Activated naive CD8-positive, alpha-beta T cell treated with anti-CD3 and anti-CD28 coated beads for 36 hours (primary cell): ENCODE results near the gene SORL1-AS1.
A peak's percentile ranks its signal among the peaks of the same experiment; 100 is the strongest.

Experiments
- DNase-seq: peaks from one replicate; pipeline ENCODE4 v3.0.0; 2021
- H3K27ac Mint-ChIP-seq: one replicate; pipeline ENCODE4 v1.8.0; 2022; ENCODE audit warnings: mild to moderate bottlenecking, moderate library complexity, mixed read lengths
- H3K27me3 Mint-ChIP-seq: one replicate; pipeline ENCODE4 v1.8.0; 2022; ENCODE audit warnings: mild to moderate bottlenecking, mixed read lengths
- H3K36me3 Mint-ChIP-seq: one replicate; pipeline ENCODE4 v1.8.0; 2021; ENCODE audit warnings: mild to moderate bottlenecking, mixed read lengths
- H3K4me1 Mint-ChIP-seq: one replicate; pipeline ENCODE4 v1.8.0; 2021; ENCODE audit warnings: mixed read lengths
- H3K4me3 Mint-ChIP-seq: one replicate; pipeline ENCODE4 v1.8.0; 2022; ENCODE audit warnings: mild to moderate bottlenecking, moderate library complexity, mixed read lengths
- H3K9me3 Mint-ChIP-seq: one replicate; pipeline ENCODE4 v1.8.0; 2022; ENCODE audit warnings: mixed read lengths

The SORL1-AS1 gene

DNA sequence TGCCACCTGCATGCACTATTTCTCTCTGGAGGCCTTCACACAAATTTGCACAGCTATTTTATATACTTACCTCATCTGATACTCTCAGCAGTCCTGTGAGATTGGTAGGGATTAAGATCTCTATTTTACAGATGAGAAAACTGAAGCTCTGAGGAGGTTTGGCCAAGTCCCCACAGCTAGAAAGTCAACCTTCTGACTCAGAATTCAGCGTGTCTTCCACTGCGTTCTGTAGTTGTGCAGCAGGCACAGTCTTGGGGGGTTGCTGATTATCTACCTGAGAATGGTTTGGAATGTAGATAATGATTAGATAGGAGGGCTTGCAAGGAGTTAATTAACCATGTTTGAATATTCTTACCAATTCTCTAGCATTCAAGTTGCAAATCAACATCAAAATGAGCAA, 3.1 kb downstream of the SORL1-AS1 start:
- no peaks in the 10 kb centered on the region for H3K27me3 Mint-ChIP-seq

DNA sequence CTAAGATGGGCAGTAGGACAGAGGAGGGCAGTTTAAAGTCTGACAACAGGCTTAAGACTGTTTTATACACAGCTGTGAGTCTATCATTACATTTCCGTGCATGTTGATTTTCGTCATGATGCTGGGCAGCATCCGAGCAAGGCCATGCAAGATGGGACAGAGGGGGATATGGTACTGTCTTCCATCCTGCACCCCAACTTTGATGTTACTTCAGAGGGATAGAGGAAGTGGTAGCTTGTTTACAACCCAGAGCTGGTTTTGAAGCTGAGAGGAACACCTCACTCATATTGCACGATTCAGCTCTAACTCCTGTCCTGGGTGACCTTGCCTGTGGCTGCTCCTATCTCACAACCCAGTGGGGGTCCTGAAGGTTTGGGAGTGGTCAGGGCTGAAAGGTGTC, 3.6 kb downstream of the SORL1-AS1 start:
- Mint-ChIP-seq H3K27ac (peak overlapping the region; percentile 91), H3K36me3 (peaks cover 38% of the 10 kb centered on the region), H3K4me1 (peaks cover 81% of the 10 kb centered on the region), H3K9me3 (no peaks in the 10 kb centered on the region), H3K27me3 (no peaks in the 10 kb centered on the region), H3K4me3 (peak overlapping the region; percentile 60)
- no peak for DNase-seq

More for the DNA sequence above, 3.1 kb downstream of the SORL1-AS1 start:
- H3K9me3 Mint-ChIP-seq: no peaks in the 10 kb centered on the region
- H3K4me3 Mint-ChIP-seq: peak overlapping the region; percentile 49
- peaks cover 82% of the 10 kb centered on the region for H3K4me1 Mint-ChIP-seq
- DNase-seq: no peak
- H3K36me3 Mint-ChIP-seq: peaks cover 43% of the 10 kb centered on the region
- peak overlapping the region; percentile 91 for H3K27ac Mint-ChIP-seq

DNA sequence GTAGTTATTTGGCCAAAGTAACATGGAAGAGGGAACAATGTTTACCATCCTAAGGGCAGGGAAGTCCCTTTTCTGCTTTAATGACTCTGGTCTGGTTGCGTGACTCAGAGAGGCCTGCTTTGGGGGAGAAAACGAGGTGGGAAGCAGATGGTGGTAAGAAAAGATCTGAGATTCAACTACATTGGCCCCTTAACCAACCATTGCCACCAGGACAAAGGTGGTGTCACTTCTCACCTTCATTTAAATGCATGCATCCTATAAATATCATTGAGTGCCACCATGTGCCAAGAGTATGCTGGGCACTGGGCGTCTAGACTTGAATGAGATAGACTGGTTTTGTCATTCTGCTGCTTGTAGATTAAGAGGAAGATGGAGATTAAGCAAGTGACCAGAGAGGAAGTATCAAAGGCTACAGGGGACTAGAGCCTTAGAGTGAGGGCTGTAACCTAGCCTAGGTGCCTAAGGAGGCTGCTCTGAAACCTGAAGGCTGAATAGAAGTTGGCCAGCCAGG, 4.3 kb downstream of the SORL1-AS1 start:
- Mint-ChIP-seq H3K27me3 (no peaks in the 10 kb centered on the region), H3K36me3 (peaks cover 39% of the 10 kb centered on the region), H3K27ac (peak overlapping the region; percentile 91), H3K4me1 (peaks cover 81% of the 10 kb centered on the region), H3K4me3 (peak overlapping the region; percentile 60), H3K9me3 (no peaks in the 10 kb centered on the region)
- peak; percentile 28 for DNase-seq

DNA sequence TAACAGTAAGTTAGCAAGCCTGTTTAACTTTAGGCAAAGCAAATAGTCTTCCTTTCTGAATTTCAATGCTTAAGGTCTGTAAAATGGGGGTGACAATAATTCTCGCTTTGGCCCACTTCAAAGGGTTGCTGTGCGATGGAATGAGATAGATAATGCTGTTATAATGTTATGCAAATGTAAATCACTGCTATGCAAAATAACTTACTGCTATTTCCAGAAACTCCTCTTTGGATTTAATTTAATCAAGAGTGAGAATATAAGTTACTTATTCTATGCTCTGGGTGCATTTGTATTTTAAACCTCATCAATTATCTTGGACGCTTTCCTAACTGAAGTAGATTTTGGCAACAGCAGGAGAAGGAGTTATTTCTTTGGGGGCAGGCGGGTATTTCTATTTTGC, 4.8 kb downstream of the SORL1-AS1 start:
- no peaks in the 10 kb centered on the region for H3K27me3 Mint-ChIP-seq
- peaks cover 77% of the 10 kb centered on the region for H3K4me1 Mint-ChIP-seq
- peaks cover 36% of the 10 kb centered on the region for H3K36me3 Mint-ChIP-seq
- H3K27ac Mint-ChIP-seq: peak overlapping the region; percentile 91
- no peaks in the 10 kb centered on the region for H3K9me3 Mint-ChIP-seq
- no peak for DNase-seq
- no peak overlapping the region for H3K4me3 Mint-ChIP-seq

DNA sequence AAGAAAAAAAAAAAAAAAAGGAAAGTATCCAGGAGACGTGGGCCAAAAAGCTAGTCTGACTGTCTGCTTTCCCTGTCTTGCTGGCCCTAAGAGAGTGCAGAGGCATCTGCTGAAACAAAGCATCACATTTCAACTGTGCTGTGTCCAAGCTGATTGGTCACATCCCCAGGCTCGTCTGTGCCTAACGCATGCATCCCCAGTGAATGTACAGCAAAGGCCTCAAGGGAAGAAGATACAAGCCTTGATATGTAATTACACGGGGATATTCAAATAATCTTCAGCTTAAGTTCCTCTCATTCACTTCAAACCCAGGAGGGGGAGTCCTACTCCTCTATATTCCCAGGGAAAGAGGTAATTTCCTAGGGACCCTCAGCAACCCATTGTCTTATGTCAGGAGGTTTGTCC, 6.0 kb downstream of the SORL1-AS1 start:
- no peak for DNase-seq
- Mint-ChIP-seq H3K36me3 (peaks cover 38% of the 10 kb centered on the region), H3K27me3 (no peaks in the 10 kb centered on the region), H3K9me3 (no peaks in the 10 kb centered on the region), H3K4me3 (no peak overlapping the region), H3K27ac (peak overlapping the region; percentile 72), H3K4me1 (peaks cover 76% of the 10 kb centered on the region)

DNA sequence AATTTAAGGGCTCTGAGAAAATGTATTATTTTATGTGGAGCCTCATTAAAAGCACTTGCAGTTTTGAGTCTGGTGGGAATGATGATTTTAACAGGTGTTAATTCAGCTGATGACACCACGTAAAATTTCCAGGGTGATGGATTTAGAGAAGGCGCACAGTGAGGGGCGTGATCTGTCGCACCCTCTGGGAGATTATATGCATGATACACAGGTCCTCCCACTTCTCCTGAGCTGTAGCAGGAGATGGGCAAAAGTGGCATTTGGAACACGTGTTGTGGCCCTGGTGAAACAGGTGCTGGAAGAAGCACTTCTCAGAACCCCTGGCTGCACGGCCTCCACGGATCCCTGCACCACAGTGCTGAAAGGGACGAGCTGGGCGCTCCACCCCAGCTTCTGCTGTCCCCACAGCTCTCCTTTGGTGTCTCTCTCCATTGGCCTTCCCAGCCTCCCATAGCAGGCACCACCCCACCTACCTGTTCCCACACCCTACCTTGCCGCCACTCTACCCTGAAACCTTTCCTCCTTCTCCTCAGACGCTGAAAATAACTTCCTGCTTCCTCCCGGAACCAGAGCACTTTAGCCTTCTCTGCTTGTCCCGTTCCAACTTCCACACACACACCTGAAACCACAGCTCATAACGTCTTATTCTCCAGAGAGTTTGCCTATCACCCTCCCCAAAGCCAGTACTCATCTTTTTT, 7.5 kb downstream of the SORL1-AS1 start:
- Mint-ChIP-seq H3K27me3 (no peaks in the 10 kb centered on the region), H3K4me1 (peaks cover 63% of the 10 kb centered on the region), H3K27ac (peak overlapping the region; percentile 90), H3K4me3 (peak overlapping the region; percentile 60), H3K9me3 (no peaks in the 10 kb centered on the region), H3K36me3 (peaks cover 32% of the 10 kb centered on the region)
- DNase-seq: no peak

DNA sequence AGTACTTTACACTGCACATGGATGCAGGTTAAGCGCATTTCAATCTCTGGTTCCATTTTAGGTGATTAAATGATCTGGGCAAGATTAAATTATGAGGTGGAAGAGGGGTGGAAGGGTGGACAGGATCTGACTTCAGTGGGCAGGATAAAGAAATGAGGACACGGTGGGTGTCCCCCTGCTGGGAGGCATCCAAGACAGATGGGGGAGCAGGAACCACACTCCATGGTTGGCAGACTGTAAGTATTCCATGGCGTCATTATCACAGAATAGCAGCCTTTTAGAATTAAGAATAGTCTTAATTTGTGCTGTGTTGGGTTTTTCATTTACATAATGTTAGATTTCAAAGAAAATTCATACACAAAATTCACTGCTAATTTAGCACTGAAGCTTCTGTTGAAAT, 8.2 kb downstream of the SORL1-AS1 start:
- Mint-ChIP-seq H3K4me1 (peaks cover 56% of the 10 kb centered on the region), H3K27ac (peak overlapping the region; percentile 90), H3K4me3 (no peak overlapping the region)

DNA sequence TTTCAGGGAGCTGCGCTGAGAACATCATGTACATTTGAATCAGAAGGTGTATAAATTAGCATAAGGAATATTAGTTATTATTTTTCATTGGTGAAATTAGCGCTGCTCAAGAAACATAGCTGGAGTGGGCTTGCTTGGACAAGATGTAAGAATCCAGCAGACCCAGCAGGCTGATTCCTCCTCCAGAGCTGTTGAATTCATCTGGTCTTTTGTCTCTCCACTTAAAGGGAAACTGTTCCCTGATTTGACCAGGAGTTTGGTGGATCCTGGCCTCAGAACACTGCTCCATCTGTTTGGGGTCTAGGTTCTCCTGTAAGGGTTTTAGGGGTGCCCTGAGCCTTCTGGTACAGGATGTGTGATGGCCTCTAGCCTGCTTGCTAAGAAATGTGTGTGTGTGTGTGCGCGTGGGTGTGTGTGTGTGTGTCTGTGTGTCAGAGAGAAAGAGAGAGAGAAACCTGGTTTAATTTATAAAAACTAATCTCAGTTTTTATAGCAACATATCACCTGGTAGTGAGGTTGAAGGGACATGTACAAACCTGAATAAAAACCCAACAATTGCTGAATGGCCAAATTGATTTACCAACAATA, 9.0 kb downstream of the SORL1-AS1 start:
- H3K36me3 Mint-ChIP-seq: peaks cover 29% of the 10 kb centered on the region
- no peak for DNase-seq
- H3K27me3 Mint-ChIP-seq: no peaks in the 10 kb centered on the region
- peak overlapping the region; percentile 54 for H3K27ac Mint-ChIP-seq
- H3K9me3 Mint-ChIP-seq: no peaks in the 10 kb centered on the region
- no peak overlapping the region for H3K4me3 Mint-ChIP-seq
- H3K4me1 Mint-ChIP-seq: peaks cover 49% of the 10 kb centered on the region

More for the DNA sequence above, 8.2 kb downstream of the SORL1-AS1 start:
- Mint-ChIP-seq H3K27me3 (no peaks in the 10 kb centered on the region), H3K9me3 (no peaks in the 10 kb centered on the region), H3K36me3 (peaks cover 32% of the 10 kb centered on the region)
- no peak for DNase-seq

DNA sequence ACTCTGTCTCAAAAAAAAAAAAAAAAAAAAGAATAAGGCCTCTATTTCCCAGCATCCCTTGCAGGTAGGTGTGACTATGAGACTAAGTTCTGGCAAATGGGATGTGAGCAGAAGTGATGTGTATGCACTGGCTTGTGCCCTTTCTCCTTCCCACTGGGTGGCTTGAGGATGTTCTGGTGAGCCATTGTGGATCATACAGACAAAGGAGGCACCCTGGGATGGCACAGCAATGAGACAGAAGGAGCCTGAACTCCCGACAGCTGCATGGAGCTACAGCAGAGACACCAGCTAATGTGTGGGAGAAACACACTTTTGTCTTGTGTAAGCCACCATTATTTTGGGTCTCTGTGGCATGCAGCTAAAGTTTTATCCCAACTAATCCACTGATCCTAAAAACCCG, 11.2 kb downstream of the SORL1-AS1 start:
- no peak overlapping the region for H3K4me3 Mint-ChIP-seq
- no peaks in the 10 kb centered on the region for H3K27me3 Mint-ChIP-seq
- no peaks in the 10 kb centered on the region for H3K9me3 Mint-ChIP-seq
- DNase-seq: no peak
- peaks cover 43% of the 10 kb centered on the region for H3K4me1 Mint-ChIP-seq
- H3K36me3 Mint-ChIP-seq: peaks cover 17% of the 10 kb centered on the region
- H3K27ac Mint-ChIP-seq: no peak overlapping the region

DNA sequence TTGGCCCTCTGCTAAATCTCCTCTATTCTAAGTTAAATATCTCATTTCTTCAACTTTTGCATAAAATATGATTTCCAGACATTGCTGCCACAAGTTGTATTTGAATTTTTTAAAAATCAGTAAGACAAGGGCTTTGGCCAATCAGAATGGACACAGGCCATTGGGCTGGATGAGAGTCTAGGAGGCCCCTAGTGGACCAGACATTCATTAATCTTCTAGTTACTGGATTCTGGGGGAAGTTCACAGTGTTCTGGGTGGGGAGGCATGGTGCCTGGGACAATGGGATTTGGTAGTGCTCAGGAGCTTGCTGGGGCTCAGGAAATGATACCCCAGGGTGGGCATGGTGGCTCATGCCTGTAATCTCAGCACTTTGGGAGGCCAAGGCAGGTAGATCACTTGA, 13.0 kb downstream of the SORL1-AS1 start:
- H3K36me3 Mint-ChIP-seq: peaks cover 8% of the 10 kb centered on the region
- H3K4me3 Mint-ChIP-seq: no peak overlapping the region
- peaks cover 36% of the 10 kb centered on the region for H3K4me1 Mint-ChIP-seq
- no peaks in the 10 kb centered on the region for H3K27me3 Mint-ChIP-seq
- no peaks in the 10 kb centered on the region for H3K9me3 Mint-ChIP-seq
- DNase-seq: no peak
- no peak overlapping the region for H3K27ac Mint-ChIP-seq

DNA sequence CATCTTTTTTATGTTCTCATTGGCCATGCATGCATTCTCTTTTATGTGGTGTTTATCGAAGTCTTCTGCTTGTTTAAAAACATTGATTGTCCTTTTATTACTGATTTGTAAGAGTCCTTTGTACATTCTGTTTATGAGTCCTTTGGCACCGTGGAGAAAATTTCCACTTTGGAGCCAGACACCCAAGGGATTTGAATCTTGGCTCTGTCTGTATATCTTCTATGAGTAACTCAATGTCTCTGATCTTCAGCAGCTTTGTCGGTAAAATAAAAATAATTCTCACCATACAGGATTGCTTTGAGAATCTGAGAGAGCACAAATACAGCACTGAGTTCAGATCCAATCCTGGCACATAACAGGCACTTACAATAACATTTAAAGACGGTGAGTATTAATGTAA, 13.4 kb downstream of the SORL1-AS1 start:
- H3K9me3 Mint-ChIP-seq: no peaks in the 10 kb centered on the region
- DNase-seq: no peak
- H3K4me3 Mint-ChIP-seq: no peak overlapping the region
- H3K36me3 Mint-ChIP-seq: peaks cover 8% of the 10 kb centered on the region
- no peaks in the 10 kb centered on the region for H3K27me3 Mint-ChIP-seq
- H3K27ac Mint-ChIP-seq: no peak overlapping the region
- H3K4me1 Mint-ChIP-seq: peaks cover 33% of the 10 kb centered on the region

DNA sequence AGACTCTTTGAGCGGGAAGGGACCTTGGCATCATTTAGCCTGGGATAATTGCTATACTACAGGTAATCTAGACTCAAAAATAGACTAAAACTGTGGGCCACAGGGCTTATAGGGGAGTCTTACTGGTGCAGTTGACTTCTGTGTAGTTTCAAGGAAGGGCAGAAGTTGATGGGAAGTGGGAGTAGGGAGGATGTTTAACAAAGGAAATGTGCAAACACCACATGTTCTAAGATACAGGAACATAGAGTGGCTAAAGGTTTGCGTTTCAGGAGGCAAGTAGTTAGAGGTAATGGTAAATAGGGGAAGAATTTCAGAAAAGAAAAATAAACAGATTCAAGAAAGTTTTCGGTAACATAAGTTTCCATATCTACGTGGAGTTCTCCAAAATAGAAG, 15.1 kb downstream of the SORL1-AS1 start:
- no peak for DNase-seq
- H3K27me3 Mint-ChIP-seq: no peaks in the 10 kb centered on the region
- H3K4me3 Mint-ChIP-seq: no peak overlapping the region
- H3K9me3 Mint-ChIP-seq: no peaks in the 10 kb centered on the region
- H3K27ac Mint-ChIP-seq: no peak overlapping the region
- peaks cover 28% of the 10 kb centered on the region for H3K4me1 Mint-ChIP-seq
- peaks cover 3% of the 10 kb centered on the region for H3K36me3 Mint-ChIP-seq

DNA sequence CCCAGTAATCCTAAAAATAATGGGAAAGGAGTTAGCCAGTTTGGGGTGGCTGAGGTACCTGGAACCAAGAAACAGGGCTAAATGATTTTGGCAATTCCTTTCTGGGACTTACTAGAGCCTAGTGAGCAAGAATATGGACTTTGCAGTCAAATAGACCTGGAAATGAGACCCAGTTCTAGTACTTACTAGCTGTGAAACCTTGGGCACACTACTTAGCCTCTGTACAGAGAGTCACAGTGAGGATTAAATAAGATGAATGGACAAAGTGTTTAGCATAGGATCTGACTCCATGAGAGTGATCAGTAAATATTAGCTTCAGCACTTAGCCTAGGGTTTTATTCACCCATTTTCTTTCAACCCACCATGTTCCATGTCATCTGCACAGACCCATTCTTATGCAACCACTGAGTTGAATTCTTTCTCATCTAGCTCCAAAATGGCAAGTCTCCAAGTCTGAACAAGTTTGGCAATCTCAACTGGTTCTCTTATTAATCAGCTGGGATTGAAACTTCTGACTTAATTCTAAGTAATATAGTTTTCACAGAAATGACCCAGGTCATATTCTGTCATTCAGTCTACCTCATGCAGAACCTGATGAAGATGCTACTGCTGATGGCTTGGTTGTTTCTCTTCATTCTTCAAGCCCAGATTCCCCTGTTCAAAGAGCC, 15.6 kb downstream of the SORL1-AS1 start:
- peaks cover 32% of the 10 kb centered on the region for H3K4me1 Mint-ChIP-seq
- H3K4me3 Mint-ChIP-seq: no peak overlapping the region
- no peak overlapping the region for H3K27ac Mint-ChIP-seq
- no peaks in the 10 kb centered on the region for H3K9me3 Mint-ChIP-seq
- no peaks in the 10 kb centered on the region for H3K27me3 Mint-ChIP-seq
- no peak for DNase-seq
- H3K36me3 Mint-ChIP-seq: peaks cover 3% of the 10 kb centered on the region

DNA sequence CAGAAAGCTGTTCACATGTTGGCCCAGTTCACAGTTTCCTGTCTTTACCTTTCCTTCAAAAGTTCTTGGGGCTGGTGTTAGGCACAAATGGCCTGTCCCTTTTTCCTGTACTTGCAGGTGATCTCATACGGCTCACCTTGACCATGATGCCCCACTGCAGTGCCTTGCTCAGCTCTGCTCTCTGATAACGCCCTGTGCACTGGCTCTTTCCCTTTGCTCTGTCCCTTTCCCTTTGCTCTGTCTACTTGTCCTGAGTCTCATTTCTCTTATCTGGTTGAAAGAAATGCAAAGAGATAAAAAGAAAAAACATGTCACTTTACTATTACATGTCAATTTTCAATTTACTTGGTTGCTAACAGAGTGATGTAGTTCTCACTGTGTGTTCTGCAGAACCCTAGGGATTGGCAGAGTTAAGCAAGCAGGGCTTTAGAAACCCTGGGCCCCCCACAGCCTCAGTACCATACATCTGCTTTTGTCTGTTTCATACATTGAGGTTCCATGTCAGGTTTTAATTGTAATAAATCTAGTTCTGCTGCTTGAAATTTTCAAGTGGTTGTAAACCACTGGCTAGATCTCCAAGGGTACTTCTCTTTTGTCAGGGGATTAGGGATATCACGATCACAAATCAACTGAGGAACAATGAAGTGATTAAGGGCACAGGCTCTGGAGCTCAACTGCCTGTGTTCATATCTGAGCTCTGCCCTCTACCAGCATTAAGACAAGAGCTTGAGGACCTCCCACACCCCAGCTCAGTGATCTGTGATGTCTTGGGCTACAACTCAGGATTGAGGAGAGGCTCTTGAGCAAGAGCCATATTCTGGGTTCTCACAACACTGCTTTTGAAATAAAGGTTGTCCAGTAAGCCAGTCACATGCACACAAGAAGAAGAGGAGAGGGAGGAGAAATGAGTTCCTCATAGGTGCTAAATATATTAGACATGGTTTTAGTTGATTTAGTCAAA, 16.9 kb downstream of the SORL1-AS1 start:
- H3K4me1 Mint-ChIP-seq: peaks cover 39% of the 10 kb centered on the region
- H3K27me3 Mint-ChIP-seq: no peaks in the 10 kb centered on the region
- H3K4me3 Mint-ChIP-seq: no peak overlapping the region
- H3K36me3 Mint-ChIP-seq: no peaks in the 10 kb centered on the region
- no peak for DNase-seq
- H3K9me3 Mint-ChIP-seq: no peaks in the 10 kb centered on the region
- H3K27ac Mint-ChIP-seq: no peak overlapping the region

DNA sequence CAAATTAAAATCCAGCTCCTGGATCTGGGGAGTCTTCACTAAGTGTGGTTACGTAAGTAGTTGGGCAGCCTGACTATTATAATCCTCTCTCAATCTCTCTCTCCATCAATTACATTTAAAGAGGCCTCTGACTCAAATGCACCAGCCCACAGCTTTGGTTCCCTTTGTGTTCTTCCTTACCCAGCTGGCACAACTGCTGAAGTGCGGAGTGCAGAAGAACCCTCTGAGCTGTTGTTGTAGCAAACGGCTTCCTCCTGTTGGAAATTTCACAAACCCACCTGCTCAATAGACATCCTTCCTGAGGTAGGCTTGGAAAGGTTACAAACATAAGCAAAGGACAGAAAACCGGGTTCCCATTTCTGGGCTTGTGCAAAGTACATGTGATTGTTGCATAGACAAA, 17.6 kb downstream of the SORL1-AS1 start:
- no peaks in the 10 kb centered on the region for H3K9me3 Mint-ChIP-seq
- no peak for DNase-seq
- peaks cover 37% of the 10 kb centered on the region for H3K4me1 Mint-ChIP-seq
- no peak overlapping the region for H3K4me3 Mint-ChIP-seq
- H3K36me3 Mint-ChIP-seq: no peaks in the 10 kb centered on the region
- no peak overlapping the region for H3K27ac Mint-ChIP-seq
- H3K27me3 Mint-ChIP-seq: no peaks in the 10 kb centered on the region
